ENCODE data around the gene CCIN.

Gene CCIN

GRCh38 chr9:36192196-36192595 lies 23.0 kb downstream of the CCIN start:
- DNase-seq, result no peak

GRCh38 chr9:36193023-36193422 lies 23.8 kb downstream of the CCIN start:
- DNase-seq, result no peak

DNA sequence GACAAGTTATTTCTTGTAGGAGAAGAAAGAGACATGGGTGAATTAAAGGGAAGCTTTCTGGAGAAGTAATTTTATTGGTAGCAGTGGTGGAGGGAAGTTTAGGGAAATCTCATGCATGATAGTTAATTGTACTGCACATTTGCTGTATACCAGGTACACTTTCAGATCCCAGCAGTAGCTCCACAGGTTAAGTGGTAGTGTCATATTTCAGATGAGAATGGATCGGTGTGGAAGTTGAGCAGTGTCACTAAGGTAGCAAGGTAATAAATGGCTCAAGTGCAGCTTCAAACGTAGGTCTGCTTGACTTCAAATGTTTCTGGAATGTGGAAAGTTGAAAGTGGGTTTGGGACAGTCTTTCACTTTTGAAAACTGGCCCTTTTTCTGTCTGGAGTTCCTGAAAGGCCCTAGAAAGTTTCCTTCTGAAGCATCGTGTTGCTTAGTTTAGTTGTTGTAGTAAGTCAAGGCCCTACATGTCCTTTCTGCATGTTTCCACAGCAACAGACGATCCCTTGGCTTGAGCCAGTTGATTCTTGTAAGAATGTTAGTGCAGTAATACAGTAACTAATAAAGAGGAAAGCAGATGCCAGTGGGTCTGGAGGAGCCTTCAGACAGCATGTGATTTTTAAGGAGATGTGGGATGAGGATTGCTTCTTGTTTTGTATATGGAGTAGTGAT lies 25.3 kb downstream of the CCIN start:
- DNase-seq, result no peak

- DNase-seq, result no peak
Measured at GRCh38 chr9:36204906-36205547, 35.8 kb downstream of the CCIN start.

DNA sequence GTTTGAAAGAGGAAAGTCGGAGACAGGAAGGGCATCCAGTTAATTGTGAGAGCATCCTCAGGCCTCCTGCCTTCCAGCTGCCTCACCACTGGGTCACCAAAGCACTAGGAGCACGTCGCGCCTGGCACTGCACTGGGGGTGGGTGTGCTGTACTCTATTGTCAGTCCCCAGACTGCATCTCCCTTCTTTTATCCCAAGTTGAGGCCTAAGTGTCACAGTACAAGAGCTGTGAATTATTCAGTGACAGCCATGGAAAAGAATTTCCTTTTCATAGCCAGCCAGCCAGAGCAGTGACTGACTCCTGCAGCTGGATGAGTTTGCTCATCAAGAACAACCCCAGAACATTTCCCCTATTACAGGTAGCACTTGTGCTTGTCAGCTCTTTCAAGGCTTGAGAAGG lies 37.8 kb downstream of the CCIN start:
- no peak for DNase-seq

DNA sequence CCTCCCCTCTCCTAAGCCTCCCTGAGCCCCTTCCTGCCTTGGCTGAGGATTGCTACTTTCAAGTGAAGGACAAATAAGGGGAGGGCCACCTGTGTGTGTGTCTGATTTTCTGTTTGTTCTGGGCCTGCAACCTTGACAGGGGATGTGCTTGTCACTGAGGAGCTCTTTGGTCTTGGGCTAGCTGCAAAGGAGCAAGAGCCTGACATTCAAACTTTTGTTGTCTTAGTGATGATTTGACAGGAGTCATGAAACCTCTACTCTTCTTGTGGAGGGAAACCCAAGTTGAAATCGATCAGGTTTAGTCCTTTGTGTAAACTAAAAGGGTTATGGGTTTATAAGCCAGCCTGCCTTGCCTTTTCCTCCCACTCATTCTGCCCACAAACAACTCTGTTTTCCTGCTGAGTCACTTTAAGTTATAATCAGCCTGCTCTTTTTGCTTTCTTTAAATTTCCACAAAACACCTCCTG lies 38.4 kb downstream of the CCIN start:
- DNase-seq, result no peak

DNA sequence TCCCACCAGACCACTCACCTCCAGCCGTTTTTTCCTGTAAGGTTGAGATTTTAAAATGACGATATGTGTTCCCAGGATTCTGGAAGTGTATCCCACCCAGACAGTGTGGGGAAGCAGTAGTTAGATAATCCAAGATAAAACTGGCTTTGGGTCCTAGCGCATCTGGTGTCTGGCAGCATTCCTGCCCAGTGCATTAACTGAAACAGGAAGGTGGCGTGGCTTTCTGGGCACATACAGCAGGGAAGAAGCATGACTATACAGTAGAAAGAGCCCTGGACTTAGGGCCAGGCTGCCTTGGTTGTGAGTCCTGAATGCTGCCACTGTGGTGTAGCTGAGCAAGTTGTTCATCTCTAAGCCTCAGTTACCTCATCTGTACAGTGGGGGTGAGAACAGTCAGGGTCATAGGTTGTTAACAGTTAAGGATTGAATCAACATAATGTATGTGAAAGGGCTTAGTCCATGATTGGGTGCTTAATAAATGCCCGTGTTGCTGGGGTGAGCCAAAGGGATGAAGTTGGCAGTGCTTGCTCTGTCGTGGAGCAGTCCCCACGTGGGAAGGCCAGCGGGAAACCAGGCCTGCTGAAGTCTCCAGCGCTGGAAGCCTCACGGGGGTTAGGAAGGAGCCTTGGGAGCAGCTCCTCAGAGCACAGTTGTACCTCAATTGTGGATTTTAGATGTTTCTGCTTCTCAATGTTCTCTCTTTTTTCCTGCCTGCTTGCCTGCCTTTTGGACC lies 39.5 kb downstream of the CCIN start:
- DNase-seq, result no peak

- no peak for DNase-seq
Measured at GRCh38 chr9:36210722-36211121, 41.5 kb downstream of the CCIN start.

- no peak for DNase-seq
Measured at GRCh38 chr9:36211510-36211909, 42.3 kb downstream of the CCIN start.

DNA sequence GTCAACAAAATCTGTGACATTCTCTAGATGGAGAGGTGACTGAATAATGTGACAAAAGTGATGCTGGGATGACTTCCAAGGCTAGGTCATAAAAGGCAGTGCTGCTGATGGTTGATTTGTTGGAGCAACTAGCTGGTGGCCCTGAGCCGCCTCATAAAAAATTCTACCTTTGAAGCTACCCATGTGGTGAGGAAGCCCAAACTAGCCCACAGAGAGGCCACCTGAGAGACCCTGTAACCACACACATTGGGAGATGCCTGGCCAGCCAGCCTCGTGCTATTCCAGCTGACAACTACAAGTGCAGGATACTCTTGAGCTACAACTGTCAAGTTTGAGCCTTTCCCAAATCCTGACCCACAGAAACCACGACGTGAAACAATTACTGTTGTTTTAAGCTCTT lies 44.2 kb downstream of the CCIN start:
- no peak for DNase-seq

- DNase-seq, result no peak
Measured at GRCh38 chr9:36213989-36214388, 44.8 kb downstream of the CCIN start.

DNA sequence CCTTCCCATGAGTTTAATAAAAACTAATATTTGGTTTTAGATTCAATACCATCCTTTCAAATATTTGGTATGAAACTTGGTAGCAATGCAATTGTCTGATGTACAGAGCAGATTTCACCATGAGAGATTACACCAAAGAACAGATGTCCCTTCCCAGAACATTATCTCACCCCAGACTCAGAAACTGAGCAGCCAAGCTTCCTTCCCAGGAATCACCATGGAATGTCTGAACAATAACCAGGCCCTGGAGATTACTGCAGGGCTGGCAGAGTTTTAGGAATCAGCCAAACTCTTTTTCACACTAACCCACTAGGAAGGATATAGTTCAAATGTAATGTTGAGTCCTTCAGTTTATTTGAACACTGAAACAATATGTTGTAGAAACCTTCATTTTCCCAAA lies 45.4 kb downstream of the CCIN start:
- DNase-seq, result no peak

DNA sequence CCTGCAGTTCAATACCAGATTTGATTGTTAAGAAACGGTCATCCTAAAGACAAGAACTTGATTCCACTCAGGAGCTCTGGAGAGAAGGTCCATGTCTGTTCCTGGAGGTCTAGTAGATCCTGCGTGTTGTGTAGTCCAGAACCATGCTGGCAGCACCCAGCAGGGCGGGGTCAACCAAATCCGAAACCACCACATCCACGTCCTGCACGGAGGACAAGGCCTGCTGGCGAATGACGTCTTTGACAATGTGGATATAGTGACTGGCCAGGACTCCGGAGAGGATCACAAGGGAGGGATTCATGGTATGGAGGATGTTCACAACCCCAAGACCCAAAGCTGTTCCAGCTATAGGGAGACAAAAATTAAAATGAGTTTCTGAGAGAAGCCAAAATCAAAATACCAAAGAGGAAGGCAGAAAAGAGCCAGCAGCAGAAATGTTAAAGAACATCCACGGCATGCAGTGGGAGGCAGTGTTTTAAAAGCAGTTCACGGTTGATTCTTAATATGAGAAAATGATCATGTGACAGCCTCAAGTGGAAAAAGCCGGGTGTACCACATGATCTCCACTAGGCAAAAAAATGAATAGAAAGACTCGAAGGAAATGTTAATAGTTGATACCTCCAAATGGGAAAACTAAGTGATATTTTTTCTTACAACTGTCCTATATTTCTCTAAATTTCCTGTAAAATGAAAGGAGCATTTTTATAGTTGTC lies 48.2 kb downstream of the CCIN start:
- no peak for DNase-seq

GRCh38 chr9:36218011-36218410 lies 48.8 kb downstream of the CCIN start:
- DNase-seq, result no peak

- DNase-seq, result no peak
Measured at GRCh38 chr9:36218411-36218901, 49.3 kb downstream of the CCIN start.
